ENCODE measurements around the gene ACVR1.

GRCh38 chr2:157804355-157804754, 71.8 kb downstream of the ACVR1 start:
- TF ChIP-seq ZFP3 (CRISPR knock-in tag; IDR thresholded peaks at IDR 0.05): no peak
- no peak for TF ChIP-seq RARB (CRISPR knock-in tag; IDR thresholded peaks at IDR 0.05)
- TF ChIP-seq PATZ1 (CRISPR knock-in tag; IDR thresholded peaks at IDR 0.05; ENCODE audit: borderline replicate concordance): no peak
- TF ChIP-seq ESRRG (CRISPR knock-in tag; IDR thresholded peaks at IDR 0.05): no peak
- TF ChIP-seq SNAI2 (CRISPR knock-in tag; IDR thresholded peaks at IDR 0.05): no peak
- TF ChIP-seq CREB5 (CRISPR knock-in tag; IDR thresholded peaks at IDR 0.05; ENCODE audit: low read depth): no peak
- no peak for TF ChIP-seq ZFP30 (CRISPR knock-in tag; IDR thresholded peaks at IDR 0.05)
- TF ChIP-seq ZC3H10 (CRISPR knock-in tag; IDR thresholded peaks at IDR 0.05): no peak
- TF ChIP-seq ZNF70 (CRISPR knock-in tag; IDR thresholded peaks at IDR 0.05): no peak
- TF ChIP-seq CSDC2 (CRISPR knock-in tag; IDR thresholded peaks at IDR 0.05): no peak
- TF ChIP-seq BACH2 (CRISPR knock-in tag; IDR thresholded peaks at IDR 0.05; ENCODE audit: borderline replicate concordance): no peak

Data from SK-N-SH treated with all-trans-retinoic acid at 6 μM for 48 hours (cell line).